Urinary bladder (tissue), 4 donors: ENCODE measurements around the gene EFHC1. TPM values are rescaled to one million over a fixed set of nuclear protein-coding genes. Genes with fewer than 3 reads are reported as not detected.

ENCODE experiments used
- DNase-seq: peaks from one replicate; pipeline ENCODE4 v3.0.0-alpha.2; 2015; ENCODE audit errors: extremely low spot score
- H3K27ac ChIP-seq: one replicate; pipeline ENCODE4 v1.5.1; 2013; ENCODE audit warnings: low read depth, mild to moderate bottlenecking, moderate library complexity
- H3K36me3 ChIP-seq: one replicate; pipeline ENCODE4 v1.6.1; 2013; ENCODE audit warnings: mild to moderate bottlenecking, moderate library complexity; ENCODE audit not compliant: insufficient read depth
- H3K4me1 ChIP-seq: one replicate; pipeline ENCODE4 v1.6.1; 2013; ENCODE audit warnings: mild to moderate bottlenecking, moderate library complexity; ENCODE audit not compliant: insufficient read depth
- H3K4me3 ChIP-seq: one replicate; pipeline ENCODE4 v1.5.1; 2013; ENCODE audit warnings: low read depth, low read length
- WGBS: extraction: QIAGEN DNeasy Blood & Tissue Kit; methylation state at CpG from one replicate; pipeline ENCODE4 v1.1.7; 2013; 5-methylcytosine and 5-hydroxymethylcytosine counted together
- polyA plus RNA-seq: library from polyadenylated mRNA; stranded (reverse); fragments of 200-250 nt; gene quantifications from one replicate; pipeline ENCODE4 v1.2.3, GENCODE V29; 2013
- total RNA-seq: library from RNA; depleted of rRNA; stranded (reverse); fragments of >200 nt; gene quantifications from one replicate; pipeline ENCODE4 v1.2.3, GENCODE V29; 2014
- donor health status: healthy with polysubstance abuse.
- donor health status: healthy.

The EFHC1 gene
- total and polyA plus RNA-seq, 2 donors = 12.8 to 51.2 TPM

GRCh38 chr6:52516943-52517342 is 96.8 kb downstream of the EFHC1 start:
- Histone ChIP-seq H3K4me3 (no peak overlapping the region), H3K27ac (no peak overlapping the region), H3K36me3 (no peaks in the 10 kb centered on the region), H3K4me1 (peaks cover 2% of the 10 kb centered on the region)
- DNase-seq = no peak
- WGBS = 95% methylated on average over 3 of the region's 3 CpGs

GRCh38 chr6:52517502-52518278 is 97.5 kb downstream of the EFHC1 start:
- DNase-seq = peak; percentile 31
- WGBS = 23% methylated on average over 14 of the region's 14 CpGs
- H3K4me3 ChIP-seq = no peak overlapping the region
- H3K4me1 ChIP-seq = peaks cover 2% of the 10 kb centered on the region
- no peaks in the 10 kb centered on the region for H3K36me3 ChIP-seq
- H3K27ac ChIP-seq = peak overlapping the region; percentile 77

- H3K36me3 ChIP-seq = no peaks in the 10 kb centered on the region
- H3K27ac ChIP-seq = peak overlapping the region; percentile 77
- peaks cover 2% of the 10 kb centered on the region for H3K4me1 ChIP-seq
- DNase-seq = no peak
- 76% methylated on average over 13 of the region's 13 CpGs for WGBS
- no peak overlapping the region for H3K4me3 ChIP-seq
Observed at GRCh38 chr6:52518279-52518945, 98.3 kb downstream of the EFHC1 start.

- H3K27ac ChIP-seq = no peak overlapping the region
- 91% methylated on average over 4 of the region's 4 CpGs for WGBS
- DNase-seq = no peak
Observed at GRCh38 chr6:52519618-52520017, 99.5 kb downstream of the EFHC1 start.

GRCh38 chr6:52522151-52522626 is 102.0 kb downstream of the EFHC1 start:
- H3K4me1 ChIP-seq = peaks cover 1% of the 10 kb centered on the region
- no peaks in the 10 kb centered on the region for H3K36me3 ChIP-seq
- H3K4me3 ChIP-seq = no peak overlapping the region
- no peak overlapping the region for H3K27ac ChIP-seq
- WGBS = 30% methylated on average over 7 of the region's 7 CpGs
- DNase-seq = no peak

More at GRCh38 chr6:52519618-52520017, 99.5 kb downstream of the EFHC1 start:
- peaks cover 2% of the 10 kb centered on the region for H3K4me1 ChIP-seq
- no peak overlapping the region for H3K4me3 ChIP-seq
- H3K36me3 ChIP-seq = no peaks in the 10 kb centered on the region

GRCh38 chr6:52522655-52523054 is 102.5 kb downstream of the EFHC1 start:
- H3K4me3 ChIP-seq = no peak overlapping the region
- no peak for DNase-seq
- no peak overlapping the region for H3K27ac ChIP-seq
- peaks cover 1% of the 10 kb centered on the region for H3K4me1 ChIP-seq
- 67% methylated on average over 3 of the region's 3 CpGs for WGBS
- H3K36me3 ChIP-seq = no peaks in the 10 kb centered on the region

- Histone ChIP-seq H3K36me3 (no peaks in the 10 kb centered on the region), H3K27ac (no peak overlapping the region), H3K4me1 (peaks cover 1% of the 10 kb centered on the region), H3K4me3 (no peak overlapping the region)
- WGBS = 70% methylated on average over 6 of the region's 6 CpGs
- no peak for DNase-seq
Observed at GRCh38 chr6:52523378-52524142, 103.4 kb downstream of the EFHC1 start.

GRCh38 chr6:52524918-52525317 is 104.8 kb downstream of the EFHC1 start:
- peaks cover 1% of the 10 kb centered on the region for H3K4me1 ChIP-seq
- no peaks in the 10 kb centered on the region for H3K36me3 ChIP-seq
- DNase-seq = no peak
- H3K27ac ChIP-seq = no peak overlapping the region
- H3K4me3 ChIP-seq = no peak overlapping the region
- 89% methylated on average over 4 of the region's 4 CpGs for WGBS

- no peak overlapping the region for H3K4me3 ChIP-seq
- 89% methylated on average over 4 of the region's 4 CpGs for WGBS
- no peak overlapping the region for H3K27ac ChIP-seq
- H3K4me1 ChIP-seq = peaks cover 1% of the 10 kb centered on the region
- no peak for DNase-seq
- H3K36me3 ChIP-seq = no peaks in the 10 kb centered on the region
Observed at GRCh38 chr6:52526634-52527033, 106.5 kb downstream of the EFHC1 start.

GRCh38 chr6:52527436-52527835 is 107.3 kb downstream of the EFHC1 start:
- H3K4me3 ChIP-seq = no peak overlapping the region
- H3K36me3 ChIP-seq = no peaks in the 10 kb centered on the region
- H3K4me1 ChIP-seq = peaks cover 1% of the 10 kb centered on the region
- no peak for DNase-seq
- 95% methylated on average over 7 of the region's 7 CpGs for WGBS
- no peak overlapping the region for H3K27ac ChIP-seq

- no peak overlapping the region for H3K4me3 ChIP-seq
- 93% methylated on average over 8 of the region's 8 CpGs for WGBS
- H3K36me3 ChIP-seq = no peaks in the 10 kb centered on the region
- H3K4me1 ChIP-seq = peaks cover 1% of the 10 kb centered on the region
- H3K27ac ChIP-seq = no peak overlapping the region
- DNase-seq = no peak
Observed at GRCh38 chr6:52529311-52529710, 109.2 kb downstream of the EFHC1 start.

GRCh38 chr6:52530351-52530750 is 110.2 kb downstream of the EFHC1 start:
- H3K4me3 ChIP-seq = no peak overlapping the region
- DNase-seq = no peak
- WGBS = 94% methylated on average over 10 of the region's 10 CpGs
- H3K36me3 ChIP-seq = no peaks in the 10 kb centered on the region
- no peak overlapping the region for H3K27ac ChIP-seq
- no peaks in the 10 kb centered on the region for H3K4me1 ChIP-seq

GRCh38 chr6:52531396-52531795 is 111.3 kb downstream of the EFHC1 start:
- Histone ChIP-seq H3K27ac (no peak overlapping the region), H3K36me3 (no peaks in the 10 kb centered on the region), H3K4me3 (no peak overlapping the region), H3K4me1 (no peaks in the 10 kb centered on the region)
- DNase-seq = no peak
- WGBS = 91% methylated on average over 4 of the region's 4 CpGs
